GM21390 (cell line): Measurements from ENCODE around the gene CLCC1.
A peak's percentile ranks its signal among the peaks of the same experiment; 100 is the strongest.
"Not testable (repeated sequence)": the region's sequence is repeated elsewhere in the genome, so short reads cannot be mapped to it uniquely, and the experiment has no call there.

Source experiments
- ATAC-seq: cut with Tn5 transposase; IDR thresholded peaks from one replicate; pipeline ENCODE4 v1.9.1; 2021; ENCODE audit not compliant: unreplicated experiment

The CLCC1 gene, protein sequence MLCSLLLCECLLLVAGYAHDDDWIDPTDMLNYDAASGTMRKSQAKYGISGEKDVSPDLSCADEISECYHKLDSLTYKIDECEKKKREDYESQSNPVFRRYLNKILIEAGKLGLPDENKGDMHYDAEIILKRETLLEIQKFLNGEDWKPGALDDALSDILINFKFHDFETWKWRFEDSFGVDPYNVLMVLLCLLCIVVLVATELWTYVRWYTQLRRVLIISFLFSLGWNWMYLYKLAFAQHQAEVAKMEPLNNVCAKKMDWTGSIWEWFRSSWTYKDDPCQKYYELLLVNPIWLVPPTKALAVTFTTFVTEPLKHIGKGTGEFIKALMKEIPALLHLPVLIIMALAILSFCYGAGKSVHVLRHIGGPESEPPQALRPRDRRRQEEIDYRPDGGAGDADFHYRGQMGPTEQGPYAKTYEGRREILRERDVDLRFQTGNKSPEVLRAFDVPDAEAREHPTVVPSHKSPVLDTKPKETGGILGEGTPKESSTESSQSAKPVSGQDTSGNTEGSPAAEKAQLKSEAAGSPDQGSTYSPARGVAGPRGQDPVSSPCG

DNA sequence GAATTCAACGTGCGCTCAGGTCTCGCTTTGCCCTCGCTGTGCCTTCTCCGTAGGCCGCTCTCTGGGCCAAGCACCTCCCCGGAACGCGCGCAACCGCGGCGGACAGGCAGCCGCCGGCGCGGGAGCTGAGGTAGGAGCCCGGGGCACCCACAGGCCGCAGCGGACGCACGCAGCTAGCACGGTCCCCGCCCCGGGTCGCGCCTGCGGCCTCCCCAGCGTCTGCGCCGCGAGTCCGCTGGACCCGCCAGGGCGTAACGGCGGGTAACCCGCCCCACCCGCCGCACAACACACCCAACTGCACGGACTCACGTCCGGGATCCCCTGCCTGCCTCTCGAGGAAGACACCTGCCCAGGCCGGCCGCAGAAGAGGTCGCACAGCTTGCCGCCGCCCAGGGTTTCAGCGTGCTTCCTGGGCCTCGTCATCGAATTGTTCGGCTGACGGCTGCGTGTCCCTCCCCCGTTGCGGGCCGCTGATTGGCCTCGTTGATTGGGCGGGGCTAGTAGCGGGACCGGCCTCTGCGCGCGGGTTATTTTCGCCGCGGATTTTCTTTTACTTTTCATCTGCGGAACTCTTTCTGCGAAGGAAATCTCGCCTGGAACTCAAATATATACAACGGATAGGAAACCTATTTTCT, at the start of gene CLCC1:
TSS of gene CLCC1 (minus strand) at position 433 of the 635 bp plus-strand sequence. CDS start 13,047 bp downstream, outside the sequence.
- peak; percentile 95 for ATAC-seq

DNA sequence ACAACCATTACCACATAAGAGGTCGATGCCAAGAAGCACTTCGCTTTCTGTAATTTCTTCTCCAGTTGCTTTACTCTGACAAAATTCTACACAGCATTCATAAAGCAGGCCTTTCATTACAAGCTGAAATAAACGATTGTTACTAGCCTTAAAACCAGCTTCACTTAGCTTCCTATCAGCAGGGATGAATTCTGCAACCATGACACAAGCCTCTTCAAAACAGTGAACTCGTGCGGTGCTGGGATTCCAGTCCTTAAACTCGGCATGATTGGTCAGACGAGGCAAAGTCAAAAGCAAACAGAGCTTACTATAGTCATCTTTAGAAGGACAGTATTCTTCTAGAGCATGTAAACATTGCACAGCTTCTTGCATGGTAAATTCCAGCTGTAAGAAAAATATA, 48.1 kb upstream of the CLCC1 start:
- no peak for ATAC-seq

- not testable (repeated sequence) for ATAC-seq
Observed at GRCh38 chr1:108996622-108997021, 33.3 kb upstream of the CLCC1 start.

DNA sequence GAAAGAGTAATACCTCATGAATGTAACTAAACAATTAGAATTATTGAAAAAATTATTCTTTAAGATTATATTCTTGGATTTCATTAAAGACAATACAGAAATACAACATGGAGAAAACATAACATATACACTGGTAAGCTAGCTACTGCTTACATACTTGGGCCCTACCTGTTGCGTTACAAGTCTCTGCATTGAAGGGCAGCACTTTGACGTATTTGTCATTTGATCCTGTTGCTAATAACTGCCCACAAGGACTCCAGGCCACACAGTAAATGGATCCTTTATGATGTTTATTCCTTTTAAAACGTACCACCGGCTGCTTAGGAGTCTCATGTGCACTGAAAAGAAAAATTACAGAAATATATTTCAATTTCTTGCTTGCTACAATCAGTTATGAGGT, 19.8 kb upstream of the CLCC1 start:
- ATAC-seq: no peak

- ATAC-seq: no peak
Observed at GRCh38 chr1:108976658-108977057, 13.4 kb upstream of the CLCC1 start.

- ATAC-seq: no peak
Observed at GRCh38 chr1:108972951-108973350, 9.7 kb upstream of the CLCC1 start.

DNA sequence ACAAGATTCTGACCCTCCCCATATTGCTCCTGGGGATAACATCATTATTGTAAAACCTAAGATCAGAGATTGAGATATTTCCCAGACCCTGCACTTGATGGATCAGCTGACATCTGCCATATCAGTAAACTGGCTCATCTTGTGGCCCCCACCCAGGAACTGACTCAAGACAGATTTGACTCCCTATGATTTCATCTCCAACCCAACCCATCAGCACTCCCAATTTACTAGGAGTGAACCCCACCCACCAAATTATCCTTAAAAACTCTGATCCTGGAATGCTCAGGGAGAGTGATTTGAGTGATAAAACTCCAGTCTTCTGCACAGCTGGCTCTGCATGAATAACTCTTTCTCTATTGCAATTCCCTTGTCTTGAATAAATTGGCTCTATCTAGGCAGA, 6.1 kb upstream of the CLCC1 start:
- ATAC-seq: no peak

GRCh38 chr1:108962681-108963051, 618 bp downstream of the CLCC1 start:
- ATAC-seq: no peak

GRCh38 chr1:108961752-108962486, 1.4 kb downstream of the CLCC1 start:
- no peak for ATAC-seq

DNA sequence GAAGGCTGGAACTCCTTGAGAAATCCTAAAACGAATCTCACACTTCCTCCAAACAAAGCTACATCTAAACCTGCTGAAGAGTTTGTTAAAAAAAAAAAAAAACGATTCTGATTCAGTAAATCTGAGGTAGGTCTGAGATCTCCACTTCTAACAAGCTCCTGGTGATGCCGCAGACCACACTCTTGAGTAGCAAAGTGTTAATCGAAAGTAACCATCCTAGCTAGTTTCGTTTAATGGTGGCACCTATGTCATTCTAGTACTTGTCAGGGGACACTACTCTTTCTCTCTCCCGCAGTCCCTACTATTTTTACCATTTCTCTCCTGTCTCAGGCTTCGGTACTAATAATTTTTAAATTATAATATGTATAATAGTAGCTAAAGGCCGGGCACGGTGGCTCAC, 2.1 kb downstream of the CLCC1 start:
- ATAC-seq: no peak

GRCh38 chr1:108960719-108961118, 2.6 kb downstream of the CLCC1 start:
- ATAC-seq: no peak

DNA sequence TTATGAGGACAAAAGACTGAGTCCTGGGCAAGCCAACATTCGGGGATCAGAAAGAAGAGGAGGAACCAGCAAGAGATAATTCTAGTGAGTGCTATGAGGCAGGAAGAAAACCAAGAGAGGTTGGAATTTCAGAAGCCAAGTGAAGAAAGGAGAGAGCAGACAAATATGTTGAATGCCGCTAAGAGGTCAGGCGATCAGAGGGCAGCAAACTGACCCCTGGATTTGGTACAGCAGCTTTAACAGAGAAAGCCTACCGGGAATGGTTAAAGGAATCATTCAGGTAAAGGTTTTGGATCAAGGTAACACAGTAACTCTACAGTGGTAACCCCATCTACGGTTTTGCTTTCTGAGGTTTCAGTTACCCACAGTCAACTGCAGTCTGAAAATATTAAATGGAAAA, 5.4 kb downstream of the CLCC1 start:
- no peak for ATAC-seq

- no peak for ATAC-seq
Observed at GRCh38 chr1:108955881-108956280, 7.4 kb downstream of the CLCC1 start.

DNA sequence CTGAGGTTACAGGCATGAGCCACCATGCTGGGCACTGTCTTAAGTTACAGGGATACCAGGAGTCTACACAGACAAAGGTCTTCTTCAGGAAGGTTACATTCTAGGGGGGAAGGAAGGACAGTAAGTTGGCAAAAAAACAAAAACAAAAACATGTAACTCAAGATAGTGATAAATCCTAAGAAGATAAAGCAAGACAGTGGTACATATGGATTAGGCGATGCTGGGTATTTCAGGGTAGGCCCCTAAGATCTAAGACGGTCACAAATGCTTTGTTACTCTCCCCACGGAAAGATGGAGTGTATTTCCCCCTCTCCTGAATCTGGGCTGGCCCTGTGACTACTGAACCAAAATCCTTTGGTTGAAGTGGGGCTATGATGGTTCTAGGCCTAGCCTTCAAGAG, 8.2 kb downstream of the CLCC1 start:
- ATAC-seq: no peak

DNA sequence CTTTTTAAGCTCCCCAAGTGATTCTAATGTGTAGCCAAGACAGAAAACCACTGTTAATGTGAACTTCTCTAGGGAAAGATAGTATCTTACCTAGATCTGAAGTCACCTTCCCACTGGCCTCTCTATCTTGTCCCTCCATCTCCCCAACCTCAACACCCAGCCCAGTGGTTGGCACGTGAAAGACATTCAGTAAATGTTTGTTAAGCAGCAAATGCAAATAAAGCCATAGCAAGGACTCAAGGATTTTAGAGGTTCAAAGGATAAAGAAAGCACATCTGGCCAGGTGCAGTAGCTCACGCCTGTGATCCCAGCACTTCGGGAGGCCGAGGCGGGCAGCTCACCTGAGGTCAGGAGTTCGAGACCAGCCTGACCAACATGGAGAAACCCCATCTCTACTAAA, 9.8 kb downstream of the CLCC1 start:
- no peak for ATAC-seq

GRCh38 chr1:108951242-108951641, 12.0 kb downstream of the CLCC1 start:
- ATAC-seq: no peak

- ATAC-seq: no peak
Observed at GRCh38 chr1:108949044-108949443, 14.2 kb downstream of the CLCC1 start.

DNA sequence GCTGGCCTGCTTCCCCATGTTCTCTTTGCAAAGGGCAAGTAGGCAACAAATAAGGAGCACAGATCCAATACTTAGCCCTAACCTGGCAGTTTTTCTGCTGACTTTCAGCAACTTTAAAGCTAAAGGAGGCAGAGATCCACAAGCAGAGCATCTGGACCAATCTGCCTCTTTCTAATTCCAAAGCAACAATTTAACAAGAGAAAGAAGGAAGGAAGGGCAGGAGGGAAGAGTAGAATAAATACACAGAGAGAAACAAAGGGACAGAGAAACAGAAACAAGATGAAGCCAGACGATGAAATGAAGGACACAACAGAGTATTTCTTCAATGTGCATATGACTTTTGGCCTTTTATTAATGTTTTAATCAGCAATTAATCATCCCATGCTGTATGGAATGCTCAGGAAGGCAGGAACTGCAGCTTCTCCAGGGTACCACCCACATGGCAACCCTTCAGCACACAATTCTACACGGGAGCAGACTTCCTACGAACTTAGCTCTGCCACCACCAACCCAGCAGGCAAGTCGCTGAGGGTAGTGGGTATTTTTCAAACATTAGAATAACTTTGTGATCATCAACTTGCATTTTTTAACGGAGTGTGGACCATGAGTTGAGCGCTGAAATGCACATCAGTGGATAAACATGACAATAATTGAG, 15.3 kb downstream of the CLCC1 start:
- no peak for ATAC-seq

GRCh38 chr1:108936170-108936569, 27.1 kb downstream of the CLCC1 start:
- no peak for ATAC-seq

- no peak for ATAC-seq
Observed at GRCh38 chr1:108933944-108934343, 29.3 kb downstream of the CLCC1 start.

GRCh38 chr1:108927565-108927964, 35.7 kb downstream of the CLCC1 start:
- ATAC-seq: not testable (repeated sequence)
